Superior temporal gyrus (tissue), 1 donor: ENCODE data around the gene SPATA12.

Experiments
- DNase-seq: peaks from one replicate; pipeline ENCODE4 v3.0.0-alpha.2; 2016; ENCODE audit errors: extremely low spot score

Gene SPATA12

GRCh38 chr3:57052662-57053061 is 7.8 kb upstream of the SPATA12 start:
- no peak for DNase-seq

- no peak for DNase-seq
Observed at GRCh38 chr3:57053122-57053521, 7.3 kb upstream of the SPATA12 start.

- no peak for DNase-seq
Observed at GRCh38 chr3:57057351-57057750, 3.1 kb upstream of the SPATA12 start.

- no peak for DNase-seq
Observed at GRCh38 chr3:57059411-57059810, 1.1 kb upstream of the SPATA12 start.

- DNase-seq = no peak
Observed at GRCh38 chr3:57061556-57061955, 1.1 kb downstream of the SPATA12 start.

- peak; percentile 53 for DNase-seq
Observed at GRCh38 chr3:57062101-57062631, 1.7 kb downstream of the SPATA12 start.

GRCh38 chr3:57063032-57063431 is 2.6 kb downstream of the SPATA12 start:
- no peak for DNase-seq

GRCh38 chr3:57064001-57064400 is 3.5 kb downstream of the SPATA12 start:
- no peak for DNase-seq

- DNase-seq = no peak
Observed at GRCh38 chr3:57064572-57064971, 4.1 kb downstream of the SPATA12 start.

- DNase-seq = no peak
Observed at GRCh38 chr3:57065588-57065987, 5.1 kb downstream of the SPATA12 start.

GRCh38 chr3:57066471-57066870 is 6.0 kb downstream of the SPATA12 start:
- no peak for DNase-seq

GRCh38 chr3:57068437-57069089 is 8.1 kb downstream of the SPATA12 start:
- DNase-seq = no peak

GRCh38 chr3:57069503-57069902 is 9.0 kb downstream of the SPATA12 start:
- DNase-seq = no peak

GRCh38 chr3:57073628-57074027 is 13.2 kb downstream of the SPATA12 start:
- no peak for DNase-seq

- DNase-seq = no peak
Observed at GRCh38 chr3:57074135-57074534, 13.7 kb downstream of the SPATA12 start.

GRCh38 chr3:57076422-57076951 is 16.0 kb downstream of the SPATA12 start:
- no peak for DNase-seq

GRCh38 chr3:57077630-57078343 is 17.3 kb downstream of the SPATA12 start:
- DNase-seq = no peak

- DNase-seq = peak; percentile 55
Observed at GRCh38 chr3:57078344-57078634, 17.8 kb downstream of the SPATA12 start.

- DNase-seq = no peak
Observed at GRCh38 chr3:57078635-57079473, 18.4 kb downstream of the SPATA12 start.

GRCh38 chr3:57079474-57079831 is 19.0 kb downstream of the SPATA12 start:
- no peak for DNase-seq

- no peak for DNase-seq
Observed at GRCh38 chr3:57080171-57080570, 19.7 kb downstream of the SPATA12 start.

GRCh38 chr3:57081173-57081572 is 20.7 kb downstream of the SPATA12 start:
- DNase-seq = no peak
